K562 (cell line): ENCODE results near the gene NOSTRIN. TPM values are rescaled to one million over a fixed set of nuclear protein-coding genes. Genes with fewer than 3 reads are reported as not detected.
A peak's percentile ranks its signal among the peaks of the same experiment; 100 is the strongest.

Experiments used
- ARID3A ChIP-seq: IDR thresholded peaks from 2 replicates; pipeline ENCODE4 v1.6.1; 2012; ENCODE audit warnings: low read depth, low read length, improper control_type of control experiment, borderline replicate concordance
- CREBBP ChIP-seq: IDR thresholded peaks from one replicate; pipeline ENCODE4 v1.6.1; 2012; ENCODE audit warnings: low read depth, mild to moderate bottlenecking, control low read depth, inconsistent platforms, low read length
- CSDE1 ChIP-seq, 2 experiments: fragments of 450-650 bp; IDR thresholded peaks; 2 replicates each; pipeline ENCODE4 v1.6.1; 2016; ENCODE audit warnings: mild to moderate bottlenecking in 1 of 2
- DIDO1 ChIP-seq: fragments of 450-650 bp; IDR thresholded peaks from 2 replicates; pipeline ENCODE4 v1.6.1; 2016; ENCODE audit warnings: low read depth, missing biosample characterization, missing genetic modification characterization
- EP300 ChIP-seq: IDR thresholded peaks from 2 replicates; pipeline ENCODE4 v1.6.1; 2012; ENCODE audit warnings: low read length, improper control_type of control experiment
- EWSR1 ChIP-seq: fragments of 450-650 bp; IDR thresholded peaks from 2 replicates; pipeline ENCODE4 v1.6.1; 2018; ENCODE audit warnings: borderline replicate concordance, mild to moderate bottlenecking, low read depth, moderate library complexity; ENCODE audit not compliant: partially characterized antibody
- GATAD2A ChIP-seq: fragments of 450-650 bp; IDR thresholded peaks from 2 replicates; pipeline ENCODE4 v1.6.1; 2017
- GTF2E2 ChIP-seq: fragments of 200-800 bp; sonication (Bioruptor generic); IDR thresholded peaks from 2 replicates; pipeline ENCODE4 v1.6.1; 2016; ENCODE audit warnings: missing genetic modification characterization, missing compliant biosample characterization
- HDAC2 ChIP-seq: fragments of 450-650 bp; IDR thresholded peaks from 2 replicates; pipeline ENCODE4 v1.6.1; 2016; ENCODE audit warnings: mild to moderate bottlenecking
- HLTF ChIP-seq: fragments of 450-650 bp; IDR thresholded peaks from 2 replicates; pipeline ENCODE4 v1.6.1; 2016
- KDM1A ChIP-seq, 2 experiments: fragments of 450-650 bp; IDR thresholded peaks; 2 replicates each; pipeline ENCODE4 v1.6.1; 2016; ENCODE audit warnings: mild to moderate bottlenecking in 2 of 2
- MITF ChIP-seq: IDR thresholded peaks from 2 replicates; pipeline ENCODE4 v1.6.1; 2014; ENCODE audit warnings: antibody characterized with exemption
- PURB ChIP-seq: sonication (generic); formaldehyde crosslinking; IDR thresholded peaks from 2 replicates; pipeline ENCODE4 v1.9.0; 2021; ENCODE audit warnings: low read depth, mild to moderate bottlenecking, missing genetic modification reagents
- SNRNP70 ChIP-seq: fragments of 200-400 bp; formaldehyde crosslinking; optimal IDR thresholded peaks from 2 replicates; pipeline ENCODE3; 2017; ENCODE audit warnings: low read depth, low read length
- WHSC1 ChIP-seq: IDR thresholded peaks from one replicate; pipeline ENCODE4 v1.6.1; 2012; ENCODE audit warnings: low read length, control low read depth, inconsistent platforms
- ZBTB5 ChIP-seq: fragments of 450-650 bp; IDR thresholded peaks from 2 replicates; pipeline ENCODE4 v1.6.1; 2017; ENCODE audit warnings: antibody characterized with exemption
- ZFP1 ChIP-seq: fragments of 450-650 bp; formaldehyde crosslinking; IDR thresholded peaks from 2 replicates; pipeline ENCODE4 v1.4.0; 2020; ENCODE audit warnings: mild to moderate bottlenecking, mixed read lengths
- ZNF277 ChIP-seq: fragments of 250-450 bp; sonication (Bioruptor Pico); IDR thresholded peaks from 2 replicates; pipeline ENCODE4 v1.8.0; 2022; ENCODE audit warnings: inconsistent platforms, mild to moderate bottlenecking, moderate library complexity, borderline replicate concordance
- ZNF280A ChIP-seq: fragments of 450-650 bp; IDR thresholded peaks from 2 replicates; pipeline ENCODE4 v1.6.1; 2018; ENCODE audit warnings: mild to moderate bottlenecking, low read depth; ENCODE audit not compliant: partially characterized antibody
- ZNF324 ChIP-seq: fragments of 250-450 bp; sonication (Bioruptor Pico); IDR thresholded peaks from 2 replicates; pipeline ENCODE4 v1.4.0; 2020; ENCODE audit warnings: mild to moderate bottlenecking
- polyA plus RNA-seq, 8 experiments: library from polyadenylated mRNA; depleted of rRNA in 4 of 8; stranded (reverse) in 5 of 8; unstranded in 3 of 8; fragments of >200 nt; fragmentation: Nextera tagmentation in 2 of 8; fragmentation: Illumina TruSeq in 1 of 8; extraction: Ambion mirVana in 2 of 8; extraction: Trizol in 1 of 8; gene quantifications; 2 replicates each; pipeline versions ENCODE4 v1.2.1 to v1.2.3, GENCODE V29; 2011 to 2014; ENCODE audit warnings: inconsistent platforms in 1 of 8, missing spikeins in 1 of 8
- total RNA-seq, 7 experiments: library from RNA; depleted of rRNA in 6 of 7; stranded (reverse); fragments of >200 nt in 6 of 7; fragmentation: Illumina TruSeq in 2 of 7; extraction: Trizol in 2 of 7; gene quantifications; 2 replicates each; pipeline versions ENCODE4 v1.2.1 to v1.2.3, GENCODE V29; 2011 to 2021; ENCODE audit warnings: low replicate concordance in 1 of 7

Gene NOSTRIN
- total and polyA plus RNA-seq, 9 of the 15 experiments (the other 6 are each of a cell fraction or from before 2014, with no cell fraction given) = 26.7 to 82.9 (median 56.3) TPM

GRCh38 chr2:168801961-168802858 lies at the start of gene NOSTRIN (continued):
- TF ChIP-seq ZNF277 (no peak), ZFP1 (CRISPR knock-in tag) (no peak), HLTF (no peak), ZNF280A (no peak), PURB (no peak), CSDE1 (IDR thresholded peaks at IDR 0.05) (peak in 1 of 2 experiments; percentile 41; a peak in 1 of 4 replicates), MITF (no peak), WHSC1 (no peak), EP300 (peak; percentile 45), HDAC2 (peak; percentile 74), GTF2E2 (tag) (peak; percentile 72; the same call in 1 of the 2 replicates), ZNF324 (CRISPR knock-in tag) (0 out of 2 replicates have a peak, but pooled peaks have one; percentile 22), ZBTB5 (no peak), ARID3A (peak; percentile 61; the same call in 1 of the 2 replicates), SNRNP70 (no peak), GATAD2A (0 out of 2 replicates have a peak, but pooled peaks have one; percentile 67), EWSR1 (no peak), DIDO1 (peak; percentile 35; the same call in 1 of the 2 replicates), KDM1A (IDR thresholded peaks at IDR 0.05) (peak in 1 of 2 experiments; percentile 49; a peak in 3 of 4 replicates), CREBBP (no peak)
